HK-2 (cell line): ENCODE results near the gene CXCL3.

ENCODE experiments used
- DNase-seq: peaks from one replicate; pipeline ENCODE4 v3.0.0-alpha.2; 2018; ENCODE audit not compliant: unreplicated experiment

CXCL3 gene

GRCh38 chr4:74014332-74014731, 24.2 kb downstream of the CXCL3 start:
- DNase-seq: no peak

GRCh38 chr4:74013264-74013663, 25.2 kb downstream of the CXCL3 start:
- DNase-seq: no peak

- no peak for DNase-seq
These were observed 26.4 kb downstream of the CXCL3 start for GRCh38 chr4:74012130-74012529.

GRCh38 chr4:74009307-74009706, 29.2 kb downstream of the CXCL3 start:
- no peak for DNase-seq

GRCh38 chr4:74006009-74006476, 32.4 kb downstream of the CXCL3 start:
- DNase-seq: no peak

- no peak for DNase-seq
These were observed 33.0 kb downstream of the CXCL3 start for GRCh38 chr4:74005528-74005927.

- DNase-seq: no peak
These were observed 33.8 kb downstream of the CXCL3 start for GRCh38 chr4:74004668-74005067.

GRCh38 chr4:74000301-74000700, 38.2 kb downstream of the CXCL3 start:
- no peak for DNase-seq

- peak; percentile 21 for DNase-seq
These were observed 40.2 kb downstream of the CXCL3 start, which contains the start of gene CXCL5 for GRCh38 chr4:73998040-73999011. Gene CXCL5 (minus strand): TSS chr4:73998677. CDS start chr4:73998581, 96 bp downstream.

- DNase-seq: no peak
These were observed 46.4 kb downstream of the CXCL3 start for GRCh38 chr4:73992050-73992449.

- no peak for DNase-seq
These were observed 46.8 kb downstream of the CXCL3 start for GRCh38 chr4:73991742-73992000.

GRCh38 chr4:73990988-73991741, 47.3 kb downstream of the CXCL3 start:
- no peak for DNase-seq

GRCh38 chr4:73989928-73990327, 48.6 kb downstream of the CXCL3 start:
- no peak for DNase-seq

- no peak for DNase-seq
These were observed 49.5 kb downstream of the CXCL3 start for GRCh38 chr4:73989031-73989430.

GRCh38 chr4:73988061-73988460, 50.4 kb downstream of the CXCL3 start, which contains the start of gene PPBP:
Gene PPBP (minus strand): TSS chr4:73988190. CDS start chr4:73988103, 87 bp downstream.
- no peak for DNase-seq
